ENCODE results near the gene PYGL. TPM values are rescaled to one million over a fixed set of nuclear protein-coding genes. Genes with fewer than 3 reads are reported as not detected.
A peak's percentile ranks its signal among the peaks of the same experiment; 100 is the strongest.
"Not testable (repeated sequence)": the region's sequence is repeated elsewhere in the genome, so short reads cannot be mapped to it uniquely, and the experiment has no call there.

The PYGL gene
- total RNA-seq, 1 experiment from 2014 or later, result 174 TPM

- Histone ChIP-seq H3K4me3 (ENCODE audit: low read length) (no peak overlapping the region), H3K27me3 (ENCODE audit: low read length) (no peaks in the 10 kb centered on the region), H3K36me3 (ENCODE audit: low read depth, low read length) (no peaks in the 10 kb centered on the region), H3F3A (ENCODE audit: low read length, unreplicated experiment) (peaks cover 6% of the 10 kb centered on the region), H2AFZ (ENCODE audit: low read length) (no peak overlapping the region), H3K27ac (ENCODE audit: low read length) (no peak overlapping the region), H3K9me2 (replicated peaks; ENCODE audit: low read length) (no peaks in the 10 kb centered on the region), H3K4me1 (ENCODE audit: insufficient read depth, low read length) (peaks cover 32% of the 10 kb centered on the region), H3K9ac (ENCODE audit: low read length) (no peak overlapping the region), H4K20me1 (ENCODE audit: low read length) (no peaks in the 10 kb centered on the region), H3K9me3 (ENCODE audit: low read length) (no peaks in the 10 kb centered on the region), H3K4me2 (ENCODE audit: low read length) (no peak overlapping the region), H3K79me2 (ENCODE audit: low read length) (no peaks in the 10 kb centered on the region)
- POLR2A ChIA-PET (ENCODE audit: unreplicated experiment), result no interaction called here
- intact Hi-C loops (cut with micrococcal nuclease), result loop anchor here (10.0 kb wide), 1 partner anchor 828 kb away; no protein-coding TSS in a partner anchor
- CTCF ChIA-PET, result interaction anchor here (1.0 kb wide), 1 partner anchor 254 kb away, joined by 4 read pairs; no protein-coding TSS in a partner anchor
- ATAC-seq (no peak), DNase-seq (peak; percentile 27)
- no TSS peak for BruUV-seq (replicated peaks)
- TF ChIP-seq EZH2 (IDR thresholded peaks at IDR 0.05; ENCODE audit: low read length, unreplicated experiment), result no peak
- no peak for TF ChIP-seq EZH2phosphoT487 (IDR thresholded peaks at IDR 0.05; ENCODE audit: borderline replicate concordance, low read length)
- no peak for TF ChIP-seq CTCF (conservative IDR thresholded peaks at IDR 0.05; ENCODE audit: low read depth, low read length)
Observed at GRCh38 chr14:50957296-50957695, 13.0 kb upstream of the PYGL start.

GRCh38 chr14:50956421-50956820, 12.1 kb upstream of the PYGL start:
- H2AFZ ChIP-seq (ENCODE audit: low read length); H3K27me3 ChIP-seq (ENCODE audit: low read length); ATAC-seq; H3K9me2 ChIP-seq (replicated peaks; ENCODE audit: low read length); H3F3A ChIP-seq (ENCODE audit: low read length, unreplicated experiment); H3K9ac ChIP-seq (ENCODE audit: low read length); BruUV-seq (replicated peaks); H3K27ac ChIP-seq (ENCODE audit: low read length); H3K79me2 ChIP-seq (ENCODE audit: low read length); H3K4me3 ChIP-seq (ENCODE audit: low read length); DNase-seq; H4K20me1 ChIP-seq (ENCODE audit: low read length); POLR2A ChIA-PET (ENCODE audit: unreplicated experiment); H3K9me3 ChIP-seq (ENCODE audit: low read length); H3K36me3 ChIP-seq (ENCODE audit: low read depth, low read length); H3K4me2 ChIP-seq (ENCODE audit: low read length); CTCF ChIA-PET: not testable (repeated sequence)
- intact Hi-C loops (cut with micrococcal nuclease), result loop anchor here (10.0 kb wide), 1 partner anchor 828 kb away; no protein-coding TSS in a partner anchor
- peaks cover 24% of the 10 kb centered on the region for H3K4me1 ChIP-seq (ENCODE audit: insufficient read depth, low read length)

GRCh38 chr14:50955373-50956043, 11.2 kb upstream of the PYGL start:
- H3K9me3 ChIP-seq (ENCODE audit: low read length), result no peaks in the 10 kb centered on the region
- ATAC-seq, result peak; percentile 85
- no peaks in the 10 kb centered on the region for H3K36me3 ChIP-seq (ENCODE audit: low read depth, low read length)
- no peaks in the 10 kb centered on the region for H3K79me2 ChIP-seq (ENCODE audit: low read length)
- TF ChIP-seq CTCF (conservative IDR thresholded peaks at IDR 0.05; ENCODE audit: low read depth, low read length), result peak; percentile 76
- TF ChIP-seq EZH2phosphoT487 (IDR thresholded peaks at IDR 0.05; ENCODE audit: borderline replicate concordance, low read length), result no peak
- ChIA-PET POLR2A (ENCODE audit: unreplicated experiment) (interaction anchor here (0.6 to 1.0 kb wide), 2 partner anchors 128 to 140 kb away, joined by 3 to 6 read pairs; partner anchors contain the start of gene TRIM9), CTCF (interaction anchor here (0.5 to 1.7 kb wide), 10 partner anchors 9 to 264 kb away, joined by 3 to 12 read pairs (median 4); partner anchors contain the start of genes PYGL and TRIM9)
- H3K27me3 ChIP-seq (ENCODE audit: low read length), result no peaks in the 10 kb centered on the region
- no peaks in the 10 kb centered on the region for H3K9me2 ChIP-seq (replicated peaks; ENCODE audit: low read length)
- intact Hi-C loops (cut with micrococcal nuclease), result loop anchor here (1.0 to 10.0 kb wide), 10 partner anchors 9 to 829 kb away; partner anchors contain the start of gene TRIM9
- H3F3A ChIP-seq (ENCODE audit: low read length, unreplicated experiment), result peaks cover 6% of the 10 kb centered on the region
- H3K4me2 ChIP-seq (ENCODE audit: low read length), result peak overlapping the region; percentile 67
- BruUV-seq (replicated peaks), result no TSS peak
- peak overlapping the region; percentile 20; the same call in 1 of the 2 replicates for H3K4me3 ChIP-seq (ENCODE audit: low read length)
- peak; percentile 96 for DNase-seq
- H3K27ac ChIP-seq (ENCODE audit: low read length), result peak overlapping the region; percentile 89
- no peaks in the 10 kb centered on the region for H4K20me1 ChIP-seq (ENCODE audit: low read length)
- peak overlapping the region; percentile 69 for H3K9ac ChIP-seq (ENCODE audit: low read length)
- peak overlapping the region; percentile 46 for H2AFZ ChIP-seq (ENCODE audit: low read length)
- peaks cover 19% of the 10 kb centered on the region for H3K4me1 ChIP-seq (ENCODE audit: insufficient read depth, low read length)
